ENCODE results near the gene TBCK. TPM values are rescaled to one million over a fixed set of nuclear protein-coding genes. Genes with fewer than 3 reads are reported as not detected.

TBCK gene
- total and polyA plus RNA-seq, 2 of the 8 experiments (the other 6 are each of a cell fraction or from before 2014, with no cell fraction given): 10.2 to 18.7 TPM

GRCh38 chr4:106247600-106247999 is 68.4 kb downstream of the TBCK start (continued):
- no peak for TF ChIP-seq CHD7 (IDR thresholded peaks at IDR 0.05; ENCODE audit: insufficient replicate concordance, low read length)
- no peak for TF ChIP-seq SIN3A (conservative IDR thresholded peaks at IDR 0.05 in 1 of 2, IDR thresholded peaks at IDR 0.05 in 1 of 2; ENCODE audit: low read depth in 1 of 2, low read length in 2 of 2)
- TF ChIP-seq SRF (IDR thresholded peaks at IDR 0.05; ENCODE audit: low read depth, low read length): no peak
- TF ChIP-seq ATF2 (IDR thresholded peaks at IDR 0.05; ENCODE audit: low read length): no peak
- no peak for TF ChIP-seq NANOG (IDR thresholded peaks at IDR 0.05; ENCODE audit: insufficient read depth, low read depth, low read length, poor library complexity, severe bottlenecking)
- no peak for TF ChIP-seq GABPA (IDR thresholded peaks at IDR 0.05; ENCODE audit: borderline replicate concordance, insufficient read depth, low read length)
- TF ChIP-seq HDAC2 (IDR thresholded peaks at IDR 0.05; ENCODE audit: borderline replicate concordance in 1 of 2, low read depth in 2 of 2, low read length in 2 of 2): no peak
- TF ChIP-seq SIX5 (IDR thresholded peaks at IDR 0.05; ENCODE audit: low read depth, low read length): no peak
- TF ChIP-seq TCF12 (IDR thresholded peaks at IDR 0.05; ENCODE audit: low read depth, low read length): no peak
